Body of pancreas (tissue), 4 donors: ENCODE results near the gene OR51A7. TPM values are rescaled to one million over a fixed set of nuclear protein-coding genes. Genes with fewer than 3 reads are reported as not detected.

Experiments
- ATAC-seq: fragments of 150-250 bp; one replicate; pipeline ENCODE4 v1.9.1; 2016
- DNase-seq, 4 donors: peaks; one replicate each; pipeline ENCODE4 v3.0.0-alpha.2; 2019
- H3K27ac ChIP-seq, 4 donors: fragments of 200-600 bp; sonication (generic); 1 replicate in 3 of 4; 2 replicates in 1 of 4; pipeline versions ENCODE4 v1.5.1 to v1.6.1; 2016 to 2019; ENCODE audit warnings: mild to moderate bottlenecking in 1 of 4, mixed read lengths in 1 of 4, moderate library complexity in 1 of 4
- H3K27me3 ChIP-seq, 2 donors: fragments of 200-600 bp; sonication (generic); one replicate each; pipeline ENCODE4 v1.6.0; 2016; ENCODE audit warnings: mild to moderate bottlenecking in 1 of 2
- H3K36me3 ChIP-seq, 2 donors: fragments of 200-600 bp; sonication (generic); replicated peaks in 1 of 2; 2 replicates each; pipeline ENCODE4 v1.5.1; 2016; ENCODE audit warnings: low read depth in 2 of 2; ENCODE audit not compliant: insufficient read depth in 1 of 2
- H3K4me1 ChIP-seq: fragments of 200-600 bp; sonication (generic); one replicate; pipeline ENCODE4 v1.6.0; 2016
- H3K4me3 ChIP-seq, 2 donors: fragments of 200-600 bp; sonication (generic); 1 replicate in 1 of 2; 2 replicates in 1 of 2; pipeline ENCODE4 v1.5.1; 2016 to 2019
- H3K9me3 ChIP-seq, 3 donors: fragments of 200-600 bp; sonication (generic); 1 replicate in 2 of 3; 2 replicates in 1 of 3; pipeline ENCODE4 v1.5.1; 2016
- CTCF ChIP-seq, 7 experiments: fragments of 450-650 bp in 4 of 7; fragments of 200-600 bp in 3 of 7; sonication (generic) in 3 of 7; IDR thresholded peaks; one replicate each; pipeline ENCODE4 v1.5.1; 2016 to 2019; ENCODE audit warnings: antibody characterized with exemption in 7 of 7
- POLR2A ChIP-seq, 3 donors: fragments of 450-650 bp; IDR thresholded peaks; one replicate each; pipeline ENCODE4 v1.6.1; 2016; ENCODE audit warnings: antibody characterized with exemption in 3 of 3, mild to moderate bottlenecking in 2 of 3
- WGBS, 2 donors: methylation state at CpG; one replicate each; pipeline ENCODE4 v1.1.5; 2017; 5-methylcytosine and 5-hydroxymethylcytosine counted together
- intact Hi-C: fragments of 100-400 bp; cut with DNase I; formaldehyde crosslinking; loops from one replicate; pipeline ENCODE4 v1.15.1; 2023
- total RNA-seq, 2 donors: library from RNA; depleted of rRNA; stranded (reverse); fragments of >200 nt; gene quantifications; one replicate each; pipeline ENCODE4 v1.1.0, GENCODE V29; 2016

Gene OR51A7
- total RNA-seq, 2 donors from 2014 or later, result not detected

- Histone ChIP-seq H3K27ac (no peak overlapping the region), H3K9me3 (no peaks in the 10 kb centered on the region), H3K4me1 (no peaks in the 10 kb centered on the region), H3K4me3 (no peak overlapping the region), H3K36me3 (no peaks in the 10 kb centered on the region), H3K27me3 (no peaks in the 10 kb centered on the region)
- DNase-seq, result no peak
- no peak for TF ChIP-seq CTCF (IDR thresholded peaks at IDR 0.05)
- TF ChIP-seq POLR2A (IDR thresholded peaks at IDR 0.05), result no peak
- intact Hi-C loops, result no loop called here
- no peak for ATAC-seq
- 69 to 71% methylated on average over 1 of the region's 1 CpG for WGBS, 2 donors
Measured at GRCh38 chr11:4921796-4922195, 18.2 kb downstream of the OR51A7 start.

- intact Hi-C loops, result no loop called here
- no peak overlapping the region for H3K27ac ChIP-seq
- no peaks in the 10 kb centered on the region for H3K9me3 ChIP-seq
- 28 to 31% methylated on average over 1 of the region's 1 CpG for WGBS, 2 donors
- H3K36me3 ChIP-seq, result no peaks in the 10 kb centered on the region
- H3K4me1 ChIP-seq, result no peaks in the 10 kb centered on the region
- ATAC-seq, result no peak
- H3K27me3 ChIP-seq, result no peaks in the 10 kb centered on the region
- DNase-seq, result no peak
- no peak overlapping the region for H3K4me3 ChIP-seq
- TF ChIP-seq CTCF (IDR thresholded peaks at IDR 0.05) (no peak), POLR2A (IDR thresholded peaks at IDR 0.05) (no peak)
Measured at GRCh38 chr11:4922304-4922703, 18.7 kb downstream of the OR51A7 start.

GRCh38 chr11:4924239-4924638, 20.7 kb downstream of the OR51A7 start, which contains the start of gene OR51G1:
OR51G1 (minus strand) TSS chr11:4924339; CDS start chr11:4924339, 0 bp downstream.
- Histone ChIP-seq H3K9me3 (no peaks in the 10 kb centered on the region), H3K4me1 (no peaks in the 10 kb centered on the region), H3K36me3 (no peaks in the 10 kb centered on the region), H3K27me3 (no peaks in the 10 kb centered on the region), H3K27ac (no peak within 1 kb of the TSS), H3K4me3 (no peak within 1 kb of the TSS)
- ATAC-seq (no peak), DNase-seq (no peak)
- no peak for TF ChIP-seq POLR2A (IDR thresholded peaks at IDR 0.05)
- no peak for TF ChIP-seq CTCF (IDR thresholded peaks at IDR 0.05)
- WGBS, 2 donors, result 59 to 87% methylated on average over 1 of the region's 1 CpG
- intact Hi-C loops, result no loop called here

- Histone ChIP-seq H3K36me3 (no peaks in the 10 kb centered on the region), H3K27ac (no peak overlapping the region), H3K27me3 (no peaks in the 10 kb centered on the region), H3K9me3 (no peaks in the 10 kb centered on the region), H3K4me1 (no peaks in the 10 kb centered on the region), H3K4me3 (no peak overlapping the region)
- TF ChIP-seq POLR2A (IDR thresholded peaks at IDR 0.05) (no peak), CTCF (IDR thresholded peaks at IDR 0.05) (no peak)
- intact Hi-C loops, result no loop called here
- no peak for ATAC-seq
- DNase-seq, result no peak
Measured at GRCh38 chr11:4926608-4927007, 23.0 kb downstream of the OR51A7 start.

GRCh38 chr11:4932751-4933150, 29.2 kb downstream of the OR51A7 start:
- WGBS, 2 donors, result 63 to 64% methylated on average over 4 of the region's 4 CpGs
- ATAC-seq, result no peak

More at GRCh38 chr11:4932751-4933150, 29.2 kb downstream of the OR51A7 start:
- Histone ChIP-seq H3K9me3 (no peaks in the 10 kb centered on the region), H3K4me3 (no peak overlapping the region), H3K27ac (no peak overlapping the region), H3K36me3 (no peaks in the 10 kb centered on the region), H3K4me1 (no peaks in the 10 kb centered on the region), H3K27me3 (no peaks in the 10 kb centered on the region)
- intact Hi-C loops, result no loop called here
- no peak for TF ChIP-seq POLR2A (IDR thresholded peaks at IDR 0.05)
- no peak for TF ChIP-seq CTCF (IDR thresholded peaks at IDR 0.05)
- no peak for DNase-seq
